NK-92 treated with Interleukin-12 subunit alpha and Interleukin-12 subunit beta, amount 100 ng/mL, for 24 hours (cell line): ENCODE measurements around the gene EGLN3.

Experiments used
- DNase-seq: peaks from one replicate; lab custom pipeline; 2025; lab: John Stamatoyannopoulos, UW

EGLN3 gene

DNA sequence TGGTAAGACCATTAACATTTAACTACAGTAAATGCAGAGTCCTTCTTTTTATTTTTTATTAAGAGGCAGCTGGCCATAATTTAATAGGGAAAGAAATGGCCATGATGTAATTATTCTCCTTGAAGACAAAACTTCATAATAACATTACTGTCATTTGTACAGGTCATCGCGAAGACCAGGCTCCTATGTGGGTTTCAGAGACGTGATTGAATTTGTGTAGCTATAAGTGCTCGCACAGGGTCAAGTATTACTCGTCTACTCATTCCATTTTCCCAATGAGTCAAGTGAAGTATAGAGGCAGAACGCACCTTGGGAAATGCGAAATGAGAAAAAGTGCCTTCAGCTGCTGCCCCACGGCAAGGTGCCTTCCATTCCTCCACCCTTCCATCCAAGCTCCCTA is 40.4 kb downstream of the EGLN3 start:
- no peak for DNase-seq

GRCh38 chr14:33909380-33910084 is 41.3 kb downstream of the EGLN3 start:
- DNase-seq = no peak

- DNase-seq = no peak
Measured at GRCh38 chr14:33908540-33909223, 42.2 kb downstream of the EGLN3 start.

GRCh38 chr14:33906968-33907367 is 43.9 kb downstream of the EGLN3 start:
- DNase-seq = no peak

GRCh38 chr14:33904609-33905008 is 46.3 kb downstream of the EGLN3 start:
- no peak for DNase-seq

- no peak for DNase-seq
Measured at GRCh38 chr14:33903369-33903768, 47.5 kb downstream of the EGLN3 start.

GRCh38 chr14:33902363-33902762 is 48.5 kb downstream of the EGLN3 start:
- DNase-seq = no peak

- DNase-seq = no peak
Measured at GRCh38 chr14:33901426-33902155, 49.3 kb downstream of the EGLN3 start.

DNA sequence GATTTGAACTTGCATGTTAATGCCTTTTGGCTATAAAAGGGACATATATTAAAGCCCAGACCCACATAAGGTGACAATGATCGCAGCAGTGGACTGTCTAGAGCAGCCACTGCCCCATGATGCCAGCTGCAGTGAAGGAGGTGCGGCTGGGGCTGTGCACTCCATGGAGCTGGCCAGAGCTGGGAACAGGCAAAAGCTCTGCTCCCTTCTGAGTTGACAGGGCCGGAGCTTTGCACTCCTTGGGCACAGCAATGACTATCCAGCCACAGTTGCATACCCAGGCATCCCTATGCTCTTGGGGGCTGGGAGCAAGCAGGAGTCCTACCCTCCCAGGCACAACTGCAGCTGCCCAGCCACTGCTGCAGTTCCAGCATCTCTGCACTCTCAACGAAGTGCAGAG is 50.2 kb downstream of the EGLN3 start:
- no peak for DNase-seq

DNA sequence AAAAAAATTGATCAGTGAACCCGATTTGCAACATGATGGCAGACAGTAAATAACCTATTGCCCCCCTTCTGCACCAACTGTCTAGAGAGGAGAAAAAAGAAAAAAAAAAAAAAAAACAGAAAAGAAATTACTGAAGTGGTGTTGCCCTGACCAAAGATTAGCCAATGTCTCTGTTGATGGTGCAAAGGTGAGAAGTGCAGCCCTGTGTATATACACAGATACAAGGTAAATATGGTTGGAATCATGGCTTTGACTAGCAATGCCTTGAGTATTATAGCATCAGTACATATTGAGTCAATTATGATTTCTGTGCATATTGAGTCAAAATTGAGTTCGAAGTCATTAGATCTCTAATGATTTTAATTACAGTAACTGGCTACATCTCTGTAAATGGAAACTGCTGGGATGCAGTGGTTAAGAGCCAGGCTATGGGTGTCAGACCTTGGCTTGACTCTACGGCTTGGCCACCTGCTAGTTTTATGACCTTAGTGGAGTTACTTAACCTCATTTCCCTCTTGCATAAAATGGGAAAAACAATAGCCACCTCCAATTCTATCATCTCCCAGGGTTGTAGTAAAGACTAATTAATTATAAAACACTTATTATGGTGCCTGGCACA is 51.0 kb downstream of the EGLN3 start:
- no peak for DNase-seq

GRCh38 chr14:33897878-33898535 is 52.9 kb downstream of the EGLN3 start:
- DNase-seq = no peak

DNA sequence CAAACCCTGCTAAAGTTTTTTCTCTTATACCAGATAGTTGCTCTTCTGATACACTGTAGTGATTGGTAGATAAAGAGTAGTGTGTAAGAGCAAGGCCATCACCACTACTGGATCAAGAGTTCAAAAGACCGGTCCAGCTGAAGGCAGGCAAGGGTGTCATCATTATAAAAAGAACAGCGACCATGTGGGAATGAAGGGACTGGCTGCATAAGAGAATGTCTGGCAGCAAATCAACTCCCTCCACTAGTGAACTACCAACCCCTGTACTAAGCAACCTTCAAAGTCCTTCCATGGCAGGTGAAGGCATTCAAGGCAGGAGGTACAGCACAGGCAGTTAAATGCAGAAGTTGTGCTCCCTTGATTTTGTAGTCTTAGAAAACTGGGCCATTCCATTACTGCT is 53.5 kb downstream of the EGLN3 start:
- no peak for DNase-seq

GRCh38 chr14:33894339-33894738 is 56.5 kb downstream of the EGLN3 start:
- no peak for DNase-seq

DNA sequence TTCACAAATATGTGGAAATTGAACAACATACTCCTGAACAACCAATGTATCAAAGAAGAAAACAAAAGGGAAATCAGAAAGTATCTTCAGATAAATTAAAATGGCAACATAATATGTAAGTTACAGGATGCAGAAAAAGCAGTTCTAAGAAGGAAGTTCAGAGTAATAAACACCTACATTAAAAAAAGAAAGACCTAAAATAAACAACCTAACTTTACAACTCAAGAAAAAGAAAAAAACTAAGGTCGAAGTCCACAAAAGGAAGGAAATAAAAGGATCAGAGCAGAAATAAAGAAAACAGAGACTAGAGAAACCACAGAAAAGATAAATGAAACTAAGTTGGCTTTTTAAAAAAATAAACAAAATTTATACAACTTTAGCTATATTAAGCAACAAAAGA is 59.2 kb downstream of the EGLN3 start:
- DNase-seq = no peak

DNA sequence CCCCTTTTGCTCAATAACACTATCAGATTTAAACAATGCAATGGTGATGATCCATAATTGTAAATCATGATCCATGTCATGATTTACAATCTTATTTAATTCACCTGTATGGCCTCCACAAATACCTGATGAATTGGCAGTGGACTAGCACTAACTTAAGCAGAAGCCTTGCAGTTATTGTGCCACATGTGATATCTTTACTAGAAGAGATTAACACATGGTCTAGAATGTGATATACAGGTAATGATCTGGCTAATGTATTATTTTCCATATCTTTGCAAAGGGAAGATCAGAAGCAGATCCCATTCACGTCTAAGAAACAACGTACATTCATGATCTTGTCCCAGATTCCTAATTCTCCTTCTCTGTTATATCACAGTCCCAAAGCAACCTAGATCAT is 66.0 kb downstream of the EGLN3 start:
- no peak for DNase-seq

DNA sequence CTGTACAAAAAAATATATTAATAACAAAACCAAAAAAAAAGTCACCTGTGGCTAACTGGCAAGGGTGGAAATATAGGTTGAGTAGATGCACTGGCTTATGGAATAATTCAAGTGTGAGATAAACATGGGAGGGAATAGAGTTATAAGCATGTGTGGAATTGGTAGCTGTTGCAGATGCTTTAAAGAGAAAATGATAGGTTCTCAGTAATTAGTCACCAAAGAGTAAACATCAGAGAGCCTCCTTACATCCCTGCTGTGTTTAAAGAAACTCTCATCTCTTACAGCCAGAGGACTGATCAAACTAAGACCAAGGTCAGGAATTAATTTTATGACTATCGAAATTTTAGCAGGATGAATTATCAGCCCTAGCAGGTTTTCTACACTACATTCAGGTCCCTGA is 70.5 kb downstream of the EGLN3 start:
- no peak for DNase-seq

- DNase-seq = no peak
Measured at GRCh38 chr14:33879684-33880286, 71.1 kb downstream of the EGLN3 start.

- no peak for DNase-seq
Measured at GRCh38 chr14:33876274-33876673, 74.6 kb downstream of the EGLN3 start.
